Effector memory CD8-positive, alpha-beta T cell (primary cell): ENCODE data around the gene SLC27A3.
"Not testable (repeated sequence)": the region's sequence is repeated elsewhere in the genome, so short reads cannot be mapped to it uniquely, and the experiment has no call there.

Source experiments
- ATAC-seq: fragments of 150-1000 bp; cut with Tn5 transposase; replicated peaks from 2 replicates; pipeline ENCODE4 v1.10.0; 2021; ENCODE audit warnings: mild to moderate bottlenecking, moderate library complexity
- DNase-seq, 3 experiments: peaks; one replicate each; pipeline ENCODE4 v3.0.0; 2021
- H3K27ac Mint-ChIP-seq, 2 donors: one replicate each; pipeline ENCODE4 v1.8.0; 2022; ENCODE audit warnings: mild to moderate bottlenecking in 2 of 2, mixed read lengths in 2 of 2, moderate library complexity in 2 of 2
- H3K27me3 Mint-ChIP-seq, 2 donors: one replicate each; pipeline ENCODE4 v1.8.0; 2022; ENCODE audit warnings: mixed read lengths in 2 of 2
- H3K36me3 Mint-ChIP-seq: one replicate; pipeline ENCODE4 v1.8.0; 2022; ENCODE audit warnings: mild to moderate bottlenecking, moderate library complexity, mixed read lengths; ENCODE audit not compliant: insufficient read depth
- H3K4me1 Mint-ChIP-seq, 2 donors: one replicate each; pipeline ENCODE4 v1.8.0; 2022; ENCODE audit warnings: low read depth in 2 of 2, mixed read lengths in 2 of 2
- H3K4me3 Mint-ChIP-seq, 2 donors: one replicate each; pipeline ENCODE4 v1.8.0; 2022; ENCODE audit warnings: mild to moderate bottlenecking in 2 of 2, mixed read lengths in 2 of 2, moderate library complexity in 2 of 2
- H3K9me3 Mint-ChIP-seq, 2 donors: one replicate each; pipeline ENCODE4 v1.8.0; 2022; ENCODE audit warnings: mixed read lengths in 2 of 2

The SLC27A3 gene

DNA sequence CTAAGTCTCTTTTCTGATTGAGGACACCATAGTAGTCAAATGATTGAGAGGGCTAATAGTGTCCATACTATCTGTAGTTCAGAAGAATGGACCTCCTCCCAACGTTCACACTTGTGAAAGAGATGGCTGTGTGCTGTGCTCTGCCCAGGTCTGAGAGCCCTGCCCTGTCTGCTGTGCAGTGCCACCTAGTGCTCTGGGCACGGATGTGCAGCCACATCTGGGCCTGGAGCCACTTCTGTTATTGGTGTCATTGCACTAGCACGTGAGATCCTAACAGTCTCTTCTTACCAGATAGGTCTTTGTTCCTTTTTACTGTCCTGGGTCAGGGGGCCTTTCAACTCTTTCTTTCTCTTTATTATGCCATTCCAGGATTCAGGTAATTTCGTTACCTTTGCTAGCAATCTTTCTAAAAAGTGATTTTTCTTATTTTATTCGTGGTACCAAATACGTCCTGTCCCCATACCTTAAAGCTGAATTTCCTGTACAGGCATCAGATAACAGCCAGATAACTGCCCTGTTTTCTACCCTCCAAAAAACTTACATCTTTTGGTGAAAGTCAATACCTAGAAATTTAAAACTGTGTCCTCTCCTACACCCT is 25.7 kb upstream of the SLC27A3 start:
- ATAC-seq (peak; percentile 100), DNase-seq (peak; percentile 69 to 79 (median 75))
- Mint-ChIP-seq H3K36me3 (peaks cover 24% of the 10 kb centered on the region), H3K27me3 (no peaks in the 10 kb centered on the region), H3K4me3 (no peak overlapping the region), H3K4me1 (peaks cover 2 to 10% of the 10 kb centered on the region in 2 donors), H3K27ac (peak overlapping the region in 1 of 2 donors; percentile 67), H3K9me3 (no peaks in the 10 kb centered on the region)

DNA sequence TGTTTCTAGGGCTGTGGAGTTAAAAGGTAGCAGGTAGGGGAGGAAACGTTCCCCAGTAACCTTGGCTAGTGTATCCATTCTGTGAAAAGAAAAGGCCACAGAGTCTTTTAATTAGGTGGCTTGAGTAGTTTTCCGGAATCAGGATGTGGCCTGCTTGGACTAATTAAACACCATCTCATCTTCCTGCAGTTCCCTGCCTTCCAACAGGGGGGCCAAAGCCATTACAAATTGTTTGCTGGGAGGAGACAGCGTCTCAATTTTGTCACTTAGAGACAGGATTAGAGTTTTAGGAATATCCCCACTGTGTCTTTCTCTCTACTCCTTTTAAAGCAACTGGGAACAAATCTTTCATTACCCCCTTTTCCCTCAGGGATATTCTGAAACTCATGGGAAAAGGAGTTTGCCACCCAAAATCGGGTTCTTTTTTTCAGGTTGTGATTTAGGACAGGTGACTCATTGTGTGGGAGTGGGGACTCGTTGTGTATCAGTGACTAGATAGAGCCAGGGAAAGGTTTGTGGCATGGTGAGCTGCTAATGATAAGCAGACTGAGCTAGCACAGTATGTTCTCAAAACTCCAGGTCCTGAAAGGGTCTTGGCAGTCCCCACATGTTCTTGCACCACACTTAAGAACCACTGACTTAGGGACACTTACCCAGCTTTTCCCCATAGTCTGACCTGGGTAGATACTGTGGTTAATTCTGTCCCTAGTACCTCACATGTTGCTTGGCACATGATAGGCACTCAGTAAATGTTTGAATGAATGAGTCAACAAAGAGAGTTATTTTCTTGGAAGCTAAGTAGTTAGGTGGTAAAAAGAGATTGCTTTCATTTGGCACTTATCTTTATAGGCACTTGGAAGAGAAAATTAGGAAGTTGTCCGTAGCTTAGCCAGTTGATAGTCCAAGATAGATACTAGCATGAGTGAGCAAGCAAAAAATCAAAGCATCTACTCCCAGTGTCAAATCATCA is 24.9 kb upstream of the SLC27A3 start:
- Mint-ChIP-seq H3K9me3 (no peaks in the 10 kb centered on the region), H3K36me3 (peaks cover 32% of the 10 kb centered on the region)
- no peak for DNase-seq

DNA sequence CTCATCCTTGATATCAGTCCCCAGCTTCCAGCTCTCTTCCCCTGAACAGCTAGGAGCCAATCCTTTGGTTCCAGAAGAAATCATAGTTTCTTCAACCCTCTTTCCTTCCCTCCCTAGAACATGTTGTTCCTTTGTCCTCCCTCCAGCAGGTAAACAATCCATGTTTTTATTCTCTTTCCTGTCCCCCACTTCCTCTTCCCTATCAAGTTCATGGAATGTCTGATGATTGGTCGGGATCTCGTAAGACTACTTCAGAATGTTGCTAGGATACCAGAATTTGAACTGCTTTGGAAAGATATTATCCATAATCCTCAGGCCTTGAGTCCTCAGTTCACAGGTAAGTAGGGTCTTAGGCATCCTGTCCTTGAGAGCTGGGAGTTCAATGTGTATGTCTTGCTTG is 23.1 kb upstream of the SLC27A3 start:
- DNase-seq (no peak), ATAC-seq (no peak)
- no peak overlapping the region for H3K27ac Mint-ChIP-seq
- peaks cover 2 to 10% of the 10 kb centered on the region in 2 donors for H3K4me1 Mint-ChIP-seq
- H3K9me3 Mint-ChIP-seq, result no peaks in the 10 kb centered on the region
- H3K4me3 Mint-ChIP-seq, result no peak overlapping the region
- H3K36me3 Mint-ChIP-seq, result peaks cover 31% of the 10 kb centered on the region
- no peaks in the 10 kb centered on the region for H3K27me3 Mint-ChIP-seq

More for the DNA sequence above, 24.9 kb upstream of the SLC27A3 start:
- no peak overlapping the region for H3K4me3 Mint-ChIP-seq
- ATAC-seq, result no peak
- H3K27ac Mint-ChIP-seq, result no peak overlapping the region
- H3K27me3 Mint-ChIP-seq, result no peaks in the 10 kb centered on the region
- peaks cover 2 to 10% of the 10 kb centered on the region in 2 donors for H3K4me1 Mint-ChIP-seq

DNA sequence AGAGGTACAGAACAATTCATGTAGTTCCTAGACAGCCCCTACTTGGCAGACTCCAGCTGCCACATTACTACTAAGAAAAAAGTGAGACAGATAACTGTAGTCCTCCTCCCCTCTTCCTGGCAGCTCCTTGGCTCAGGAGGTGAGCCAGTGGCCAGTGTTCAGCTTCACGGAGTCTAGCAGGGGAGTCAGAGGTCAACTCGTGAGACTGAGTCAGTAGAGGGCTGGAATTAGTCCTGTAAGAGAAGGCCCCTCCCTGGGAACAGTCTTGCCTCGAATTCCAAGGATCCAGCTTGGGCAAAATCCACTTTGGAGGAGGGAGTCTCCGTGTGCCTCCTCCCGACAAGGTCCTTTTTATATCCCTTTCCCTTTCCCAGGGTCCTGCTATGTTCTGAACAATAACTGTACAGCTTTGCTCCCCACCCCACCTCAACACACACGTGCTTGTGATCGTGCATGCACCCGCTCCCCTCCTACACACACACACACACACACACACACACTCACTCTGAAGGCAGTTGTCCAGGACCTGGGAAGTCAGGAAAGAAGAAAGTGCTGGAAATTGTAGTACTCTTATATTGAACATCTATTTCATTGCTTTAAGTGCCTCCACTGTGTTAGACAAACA is 22.5 kb upstream of the SLC27A3 start:
- peaks cover 32% of the 10 kb centered on the region for H3K36me3 Mint-ChIP-seq
- no peak overlapping the region for H3K27ac Mint-ChIP-seq
- no peak overlapping the region for H3K4me3 Mint-ChIP-seq

DNA sequence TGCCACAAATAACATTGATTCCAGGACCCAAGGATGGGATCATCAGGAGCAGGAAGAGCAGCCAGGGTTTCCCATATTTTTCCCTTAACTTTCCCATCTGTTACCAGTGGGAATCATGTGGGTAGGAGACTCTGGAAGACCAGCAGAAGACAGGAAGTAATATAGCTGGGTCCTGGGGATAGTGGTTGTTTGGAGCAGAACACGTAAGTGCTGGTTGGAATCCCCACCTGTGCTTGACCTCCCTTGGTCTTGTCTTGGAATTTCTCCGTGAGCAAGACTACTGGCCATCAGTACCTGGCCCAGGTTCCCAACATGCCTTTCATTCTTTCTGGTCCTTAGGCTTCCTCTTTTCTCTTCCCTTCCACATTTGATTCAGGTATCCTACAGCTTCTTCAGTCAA is 20.9 kb upstream of the SLC27A3 start:
- no peaks in the 10 kb centered on the region for H3K9me3 Mint-ChIP-seq
- no peak overlapping the region for H3K4me3 Mint-ChIP-seq
- H3K27me3 Mint-ChIP-seq, result no peaks in the 10 kb centered on the region
- DNase-seq (no peak), ATAC-seq (no peak)
- H3K4me1 Mint-ChIP-seq, result peaks cover 2 to 6% of the 10 kb centered on the region in 2 donors
- H3K27ac Mint-ChIP-seq, result no peak overlapping the region
- peaks cover 36% of the 10 kb centered on the region for H3K36me3 Mint-ChIP-seq

More for the DNA sequence above, 22.5 kb upstream of the SLC27A3 start:
- H3K4me1 Mint-ChIP-seq, result peaks cover 2 to 7% of the 10 kb centered on the region in 2 donors
- ATAC-seq (no peak), DNase-seq (no peak)
- no peaks in the 10 kb centered on the region for H3K9me3 Mint-ChIP-seq
- no peaks in the 10 kb centered on the region for H3K27me3 Mint-ChIP-seq

DNA sequence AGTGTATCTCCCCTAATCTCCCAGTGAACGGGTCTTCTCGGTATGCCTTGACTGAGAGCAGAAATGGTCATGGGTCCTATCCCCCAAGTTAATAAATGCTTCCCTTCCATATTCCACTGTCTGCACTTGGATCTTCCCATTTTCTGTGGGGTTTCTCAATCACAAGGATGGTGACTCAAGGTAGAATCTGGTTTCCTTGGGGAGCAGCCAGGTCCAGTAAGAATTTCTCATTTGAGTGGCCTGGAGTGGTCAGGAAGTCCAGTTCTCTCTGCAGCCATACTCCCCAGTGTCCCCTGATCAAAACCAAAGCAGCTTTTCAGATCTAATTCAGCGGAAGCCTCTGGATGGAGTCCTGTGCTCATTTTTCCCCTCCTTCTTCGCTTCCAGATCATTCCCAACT is 14.8 kb upstream of the SLC27A3 start:
- no peak for ATAC-seq
- no peak overlapping the region for H3K4me3 Mint-ChIP-seq
- no peak for DNase-seq
- H3K36me3 Mint-ChIP-seq, result peaks cover 26% of the 10 kb centered on the region
- H3K4me1 Mint-ChIP-seq, result no peaks in the 10 kb centered on the region
- H3K27me3 Mint-ChIP-seq, result no peaks in the 10 kb centered on the region
- H3K9me3 Mint-ChIP-seq, result no peaks in the 10 kb centered on the region
- no peak overlapping the region for H3K27ac Mint-ChIP-seq

DNA sequence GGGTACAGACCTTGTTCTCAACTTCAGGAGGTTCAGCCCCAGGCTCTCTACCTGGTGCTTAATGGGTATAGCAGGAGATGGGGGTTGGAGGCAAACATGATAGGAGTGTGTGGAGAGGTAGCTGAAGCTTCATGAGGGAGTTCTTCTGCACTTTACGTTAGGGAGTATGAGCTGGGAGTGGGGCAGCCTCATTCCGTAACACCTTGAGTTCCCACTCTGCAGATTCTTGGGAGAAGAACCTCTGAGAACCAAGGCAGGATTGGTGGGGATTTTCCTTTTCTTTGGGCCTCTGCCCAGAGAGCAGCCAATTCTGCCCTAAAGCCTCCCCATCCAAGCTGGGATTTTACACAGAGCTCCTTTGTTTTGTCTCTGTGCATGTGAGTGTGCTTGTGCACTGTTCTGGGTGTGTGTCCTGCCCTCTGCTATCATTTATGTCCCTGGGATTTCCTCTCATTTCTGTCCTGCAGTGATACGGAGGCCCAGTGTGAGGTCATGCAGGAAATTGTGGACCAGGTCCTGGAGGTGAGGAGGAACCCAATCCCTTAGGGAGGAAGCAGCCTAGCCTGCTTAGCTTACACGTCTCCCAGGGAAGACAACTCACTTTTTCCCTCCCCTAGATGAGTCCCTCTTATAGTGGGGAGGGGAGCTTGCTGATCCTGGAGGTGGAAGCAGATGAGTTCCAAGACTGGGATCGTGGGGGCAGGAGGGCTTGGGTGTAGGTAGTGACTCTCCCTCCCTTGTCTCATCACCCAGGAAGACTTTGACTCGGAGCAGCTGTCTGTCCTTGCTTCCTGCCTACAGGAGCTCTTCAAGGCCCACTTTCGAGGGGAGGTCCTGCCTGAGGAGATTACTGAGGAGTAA is 11.6 kb upstream of the SLC27A3 start:
- Mint-ChIP-seq H3K9me3 (no peaks in the 10 kb centered on the region), H3K36me3 (peaks cover 25% of the 10 kb centered on the region), H3K4me3 (no peak overlapping the region), H3K27ac (peak overlapping the region in 1 of 2 donors; percentile 77), H3K4me1 (no peaks in the 10 kb centered on the region), H3K27me3 (no peaks in the 10 kb centered on the region)
- ATAC-seq (no peak), DNase-seq (no peak)

DNA sequence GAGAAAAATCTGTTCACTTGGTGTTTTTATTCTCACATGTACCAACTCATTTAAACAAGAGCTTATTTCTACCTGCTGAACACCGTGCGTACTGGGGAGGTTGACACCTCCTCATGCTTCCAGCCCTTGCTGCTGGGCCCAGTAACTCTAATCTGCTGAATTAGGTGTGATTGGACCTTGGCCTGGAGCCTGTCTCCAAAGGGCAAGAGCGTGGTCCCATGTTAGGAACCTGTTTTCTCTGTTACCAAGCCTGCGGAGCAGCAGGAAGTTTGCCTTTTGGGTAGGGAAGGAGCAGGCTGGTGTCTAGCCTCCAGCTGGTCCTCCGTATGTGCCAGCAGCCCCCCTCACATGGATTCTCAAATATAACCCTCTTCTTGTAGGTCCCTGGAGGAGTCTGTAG is 10.9 kb upstream of the SLC27A3 start:
- Mint-ChIP-seq H3K27me3 (no peaks in the 10 kb centered on the region), H3K4me1 (no peaks in the 10 kb centered on the region), H3K27ac (no peak overlapping the region), H3K4me3 (no peak overlapping the region), H3K9me3 (no peaks in the 10 kb centered on the region), H3K36me3 (peaks cover 25% of the 10 kb centered on the region)
- DNase-seq (no peak), ATAC-seq (no peak)

DNA sequence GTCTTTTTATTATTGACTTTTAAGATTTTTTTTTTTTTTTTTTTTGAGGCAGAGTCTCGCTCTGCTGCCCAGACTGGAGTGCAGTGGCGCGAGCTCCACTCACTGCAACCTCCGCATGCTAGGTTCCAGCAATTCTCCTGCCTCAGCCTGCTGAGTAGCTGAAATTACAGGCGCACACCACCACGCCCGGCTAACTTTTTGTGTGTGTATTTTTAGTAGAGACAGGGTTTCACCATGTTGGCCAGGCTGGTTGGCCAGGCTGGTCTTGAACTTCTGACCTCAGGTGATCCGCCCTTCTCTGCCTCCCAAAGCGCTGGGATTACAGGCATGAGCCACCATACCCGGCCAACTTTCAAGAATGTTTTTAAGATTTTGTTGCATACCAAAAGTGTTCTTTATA is 8.5 kb upstream of the SLC27A3 start:
- peaks cover 21% of the 10 kb centered on the region for H3K36me3 Mint-ChIP-seq
- ATAC-seq, H3K4me1 Mint-ChIP-seq, H3K4me3 Mint-ChIP-seq, H3K9me3 Mint-ChIP-seq, H3K27ac Mint-ChIP-seq, DNase-seq, H3K27me3 Mint-ChIP-seq: not testable (repeated sequence)

DNA sequence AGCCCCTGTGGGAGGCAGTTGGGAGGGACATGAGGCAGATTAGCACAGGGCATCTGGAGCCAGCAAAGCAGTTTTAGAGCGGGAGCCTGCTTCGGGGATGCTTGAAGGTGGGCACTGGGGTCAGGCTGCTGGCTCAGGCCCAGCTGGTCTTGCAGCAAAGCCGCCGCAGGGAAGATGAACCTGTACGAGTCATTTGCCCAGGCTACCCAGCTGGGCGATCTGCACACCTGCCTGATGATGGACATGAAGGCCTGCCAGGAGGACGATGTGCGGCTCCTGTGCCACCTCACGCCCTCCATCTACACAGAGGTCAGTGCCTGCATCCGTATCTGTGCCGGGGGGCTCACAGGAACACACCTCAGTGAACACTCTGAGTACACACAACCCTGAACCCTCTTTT is 7.7 kb upstream of the SLC27A3 start:
- H3K9me3 Mint-ChIP-seq, result no peaks in the 10 kb centered on the region
- ATAC-seq (no peak), DNase-seq (no peak)
- peaks cover 21% of the 10 kb centered on the region for H3K36me3 Mint-ChIP-seq
- no peaks in the 10 kb centered on the region for H3K4me1 Mint-ChIP-seq
- H3K27ac Mint-ChIP-seq, result no peak overlapping the region
- no peak overlapping the region for H3K4me3 Mint-ChIP-seq
- no peaks in the 10 kb centered on the region for H3K27me3 Mint-ChIP-seq

DNA sequence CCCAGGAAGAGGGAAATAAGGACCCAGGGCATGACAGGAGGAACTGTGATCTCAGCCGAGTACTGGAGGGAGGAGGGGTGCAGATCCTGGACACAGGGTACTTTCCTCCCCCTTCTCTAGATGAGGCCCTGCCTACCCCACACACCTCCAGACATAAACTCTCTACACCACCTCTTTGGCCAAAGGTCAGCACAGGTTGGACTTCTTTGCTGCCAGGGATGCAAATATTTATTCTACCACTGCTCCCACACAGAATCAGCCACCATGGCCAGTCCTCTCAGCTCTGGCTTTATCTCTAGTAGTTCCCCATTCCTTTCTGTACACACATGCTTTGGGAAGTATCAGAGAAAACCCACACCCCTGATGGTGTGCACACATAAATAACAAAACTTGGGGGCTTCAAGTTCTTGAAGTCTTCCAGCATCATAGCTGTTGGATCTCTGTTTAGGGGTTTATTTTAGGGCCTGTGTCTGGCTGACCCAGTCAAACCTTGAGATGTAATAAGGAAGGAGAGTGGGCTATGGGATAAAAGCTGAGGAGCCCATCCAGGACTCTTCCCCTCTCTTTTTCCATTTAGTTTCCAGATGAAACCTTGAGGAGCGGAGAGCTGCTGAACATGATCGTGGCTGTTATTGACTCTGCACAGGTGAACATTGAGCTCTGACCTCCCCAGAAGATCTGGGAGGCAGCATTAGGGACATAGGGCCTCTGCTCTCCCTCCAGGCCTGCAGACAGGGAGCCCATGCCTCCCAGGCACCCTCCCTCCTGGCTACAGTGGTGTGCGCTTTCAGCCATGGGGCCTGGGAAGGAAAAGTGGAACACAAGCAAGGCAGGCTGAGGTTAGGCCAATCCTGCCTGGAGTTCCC is 6.7 kb upstream of the SLC27A3 start:
- no peak for ATAC-seq
- no peak for DNase-seq
- Mint-ChIP-seq H3K4me1 (peaks cover 0 to 4% of the 10 kb centered on the region in 2 donors), H3K36me3 (peaks cover 14% of the 10 kb centered on the region), H3K27me3 (no peaks in the 10 kb centered on the region), H3K27ac (no peak overlapping the region), H3K4me3 (no peak overlapping the region), H3K9me3 (no peaks in the 10 kb centered on the region)

DNA sequence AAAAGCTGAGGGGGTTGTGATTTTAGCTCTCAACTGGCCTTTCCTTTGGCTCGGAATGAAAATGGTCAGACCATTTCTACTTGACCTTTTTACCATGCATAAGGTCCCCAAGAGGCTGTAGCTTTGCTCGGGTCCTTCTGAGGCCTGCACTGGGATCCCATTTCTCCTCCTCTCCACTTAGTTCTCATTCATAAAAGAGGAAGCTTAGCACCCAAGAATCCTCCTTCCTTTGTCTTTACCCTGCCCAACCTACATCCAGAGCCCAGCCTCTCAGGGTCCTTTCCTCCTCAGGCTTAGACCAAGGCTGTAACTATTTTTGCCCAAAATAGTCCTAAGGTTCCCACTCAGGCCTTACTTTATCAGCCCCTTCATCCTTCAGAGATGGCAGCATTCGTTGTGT is 6.0 kb upstream of the SLC27A3 start:
- Mint-ChIP-seq H3K36me3 (peaks cover 14% of the 10 kb centered on the region), H3K4me3 (no peak overlapping the region), H3K4me1 (peaks cover 3 to 10% of the 10 kb centered on the region in 2 donors), H3K9me3 (no peaks in the 10 kb centered on the region), H3K27ac (no peak overlapping the region), H3K27me3 (no peaks in the 10 kb centered on the region)
- DNase-seq (no peak), ATAC-seq (no peak)
